ENCODE results near the gene ZBTB17. TPM values are rescaled to one million over a fixed set of nuclear protein-coding genes. Genes with fewer than 3 reads are reported as not detected.

The ZBTB17 gene
- total and polyA plus RNA-seq, 9 of the 15 experiments (the other 6 are each of a cell fraction or from before 2014, with no cell fraction given), result 1.1 to 53.4 (median 29.6) TPM

GRCh38 chr1:15975805-15976680, at the start of gene ZBTB17 (continued):
- TF ChIP-seq MAZ (CRISPR knock-in tag; conservative IDR thresholded peaks at IDR 0.05 in 1 of 2, IDR thresholded peaks at IDR 0.05 in 1 of 2) (peak in 1 of 2 experiments; percentile 78), MAX (CRISPR knock-in tag; IDR thresholded peaks at IDR 0.05) (peak; percentile 48; the same call in 1 of the 2 replicates), ZFP36 (IDR thresholded peaks at IDR 0.05; ENCODE audit: low read depth, low read length, partially characterized antibody) (no peak), SMAD3 (CRISPR knock-in tag; conservative IDR thresholded peaks at IDR 0.05) (peak; percentile 71; the same call in 1 of the 2 replicates), SMARCE1 (IDR thresholded peaks at IDR 0.05) (no peak), PTTG1 (tag; IDR thresholded peaks at IDR 0.05; ENCODE audit: low read depth) (no peak), THAP12 (CRISPR knock-in tag; IDR thresholded peaks at IDR 0.05) (peak; percentile 66; the same call in 1 of the 2 replicates), ZNF696 (CRISPR knock-in tag; conservative IDR thresholded peaks at IDR 0.05) (no peak)
- TF ChIP-seq, protein P1, sequence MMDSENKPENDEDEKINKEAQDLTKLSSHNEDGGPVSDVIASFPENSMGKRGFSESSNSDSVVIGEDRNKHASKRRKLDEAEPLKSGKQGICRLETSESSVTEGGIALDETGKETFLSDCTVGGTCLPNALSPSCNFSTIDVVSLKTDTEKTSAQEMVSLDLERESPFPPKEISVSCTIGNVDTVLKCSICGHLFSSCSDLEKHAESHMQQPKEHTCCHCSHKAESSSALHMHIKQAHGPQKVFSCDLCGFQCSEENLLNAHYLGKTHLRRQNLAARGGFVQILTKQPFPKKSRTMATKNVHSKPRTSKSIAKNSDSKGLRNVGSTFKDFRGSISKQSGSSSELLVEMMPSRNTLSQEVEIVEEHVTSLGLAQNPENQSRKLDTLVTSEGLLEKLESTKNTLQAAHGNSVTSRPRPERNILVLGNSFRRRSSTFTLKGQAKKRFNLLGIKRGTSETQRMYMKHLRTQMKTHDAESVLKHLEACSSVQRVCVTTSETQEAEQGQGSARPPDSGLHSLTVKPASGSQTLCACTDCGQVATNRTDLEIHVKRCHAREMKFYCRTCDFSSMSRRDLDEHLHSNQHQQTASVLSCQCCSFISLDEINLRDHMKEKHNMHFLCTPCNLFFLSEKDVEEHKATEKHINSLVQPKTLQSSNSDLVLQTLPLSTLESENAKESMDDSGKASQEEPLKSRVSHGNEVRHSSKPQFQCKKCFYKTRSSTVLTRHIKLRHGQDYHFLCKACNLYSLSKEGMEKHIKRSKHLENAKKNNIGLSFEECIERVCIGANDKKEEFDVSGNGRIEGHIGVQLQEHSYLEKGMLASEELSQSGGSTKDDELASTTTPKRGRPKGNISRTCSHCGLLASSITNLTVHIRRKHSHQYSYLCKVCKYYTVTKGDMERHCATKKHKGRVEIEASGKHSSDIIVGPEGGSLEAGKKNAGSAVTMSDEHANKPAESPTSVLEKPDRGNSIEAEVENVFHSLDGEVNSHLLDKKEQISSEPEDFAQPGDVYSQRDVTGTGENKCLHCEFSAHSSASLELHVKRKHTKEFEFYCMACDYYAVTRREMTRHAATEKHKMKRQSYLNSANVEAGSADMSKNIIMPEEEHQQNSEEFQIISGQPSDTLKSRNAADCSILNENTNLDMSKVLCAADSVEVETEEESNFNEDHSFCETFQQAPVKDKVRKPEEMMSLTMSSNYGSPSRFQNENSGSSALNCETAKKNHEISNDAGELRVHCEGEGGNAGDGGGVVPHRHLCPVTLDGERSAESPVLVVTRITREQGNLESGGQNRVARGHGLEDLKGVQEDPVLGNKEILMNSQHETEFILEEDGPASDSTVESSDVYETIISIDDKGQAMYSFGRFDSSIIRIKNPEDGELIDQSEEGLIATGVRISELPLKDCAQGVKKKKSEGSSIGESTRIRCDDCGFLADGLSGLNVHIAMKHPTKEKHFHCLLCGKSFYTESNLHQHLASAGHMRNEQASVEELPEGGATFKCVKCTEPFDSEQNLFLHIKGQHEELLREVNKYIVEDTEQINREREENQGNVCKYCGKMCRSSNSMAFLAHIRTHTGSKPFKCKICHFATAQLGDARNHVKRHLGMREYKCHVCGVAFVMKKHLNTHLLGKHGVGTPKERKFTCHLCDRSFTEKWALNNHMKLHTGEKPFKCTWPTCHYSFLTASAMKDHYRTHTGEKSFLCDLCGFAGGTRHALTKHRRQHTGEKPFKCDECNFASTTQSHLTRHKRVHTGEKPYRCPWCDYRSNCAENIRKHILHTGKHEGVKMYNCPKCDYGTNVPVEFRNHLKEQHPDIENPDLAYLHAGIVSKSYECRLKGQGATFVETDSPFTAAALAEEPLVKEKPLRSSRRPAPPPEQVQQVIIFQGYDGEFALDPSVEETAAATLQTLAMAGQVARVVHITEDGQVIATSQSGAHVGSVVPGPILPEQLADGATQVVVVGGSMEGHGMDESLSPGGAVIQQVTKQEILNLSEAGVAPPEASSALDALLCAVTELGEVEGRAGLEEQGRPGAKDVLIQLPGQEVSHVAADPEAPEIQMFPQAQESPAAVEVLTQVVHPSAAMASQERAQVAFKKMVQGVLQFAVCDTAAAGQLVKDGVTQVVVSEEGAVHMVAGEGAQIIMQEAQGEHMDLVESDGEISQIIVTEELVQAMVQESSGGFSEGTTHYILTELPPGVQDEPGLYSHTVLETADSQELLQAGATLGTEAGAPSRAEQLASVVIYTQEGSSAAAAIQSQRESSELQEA (IDR thresholded peaks at IDR 0.05; ENCODE audit: low read depth), result peak; percentile 64; the same call in 1 of the 2 replicates

Measured in K562 (cell line).